NCI-H1930 (cell line): ENCODE data around the gene C10orf90.

ENCODE experiments used
- DNase-seq, 2 experiments: peaks; one replicate each; lab custom pipeline; 2025; lab: John Stamatoyannopoulos, UW

The C10orf90 gene

DNA sequence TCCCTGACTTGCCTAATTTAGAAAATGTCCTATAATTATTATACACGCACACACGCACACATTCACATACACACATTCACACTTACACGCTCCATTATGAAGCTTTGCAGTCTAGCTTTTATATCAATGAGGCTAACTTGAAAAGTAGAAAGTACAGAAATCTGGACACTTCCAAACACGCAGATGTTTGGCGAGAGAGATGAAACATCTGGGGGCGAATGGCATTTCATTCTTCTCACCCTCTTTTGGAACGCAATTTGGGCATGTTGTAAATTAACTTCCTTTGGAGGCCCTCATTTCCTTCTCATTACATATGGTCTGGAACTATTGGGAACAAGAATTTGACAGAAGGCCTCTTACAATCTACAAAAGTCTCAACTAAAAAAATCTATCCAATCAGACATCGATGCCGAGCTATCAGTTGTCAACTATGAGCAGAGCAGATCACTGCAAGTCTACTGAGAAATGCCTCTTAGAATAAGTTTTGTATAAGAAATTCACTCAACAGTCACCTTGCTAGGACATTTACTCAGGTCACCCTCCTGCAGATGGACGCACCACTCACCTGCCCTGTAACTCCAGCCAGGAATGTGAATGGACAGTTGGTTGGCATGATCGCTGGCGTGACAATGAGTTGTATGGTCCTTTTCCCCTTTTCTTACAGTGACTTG is 167.0 kb downstream of the C10orf90 start:
- no peak for DNase-seq

- no peak for DNase-seq
Observed at GRCh38 chr10:126502441-126502840, 168.1 kb downstream of the C10orf90 start.

DNA sequence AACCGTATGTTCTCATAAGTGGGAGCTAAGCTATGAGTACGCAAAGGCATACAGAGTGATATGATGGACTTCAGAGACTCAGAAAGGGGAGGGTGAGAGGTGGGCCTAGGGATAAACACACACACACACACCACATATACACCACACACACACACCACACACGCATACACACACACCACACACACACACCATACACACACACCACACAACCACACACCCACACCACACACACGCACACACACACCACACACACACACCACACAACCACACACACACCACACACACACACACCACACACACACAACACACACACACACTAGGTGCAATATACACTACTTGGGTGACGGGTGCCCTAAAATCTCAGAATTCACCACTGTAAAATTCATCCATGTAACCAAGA is 168.7 kb downstream of the C10orf90 start:
- no peak for DNase-seq

- DNase-seq: no peak
Observed at GRCh38 chr10:126500866-126501265, 169.6 kb downstream of the C10orf90 start.

- DNase-seq: no peak
Observed at GRCh38 chr10:126500185-126500584, 170.3 kb downstream of the C10orf90 start.

DNA sequence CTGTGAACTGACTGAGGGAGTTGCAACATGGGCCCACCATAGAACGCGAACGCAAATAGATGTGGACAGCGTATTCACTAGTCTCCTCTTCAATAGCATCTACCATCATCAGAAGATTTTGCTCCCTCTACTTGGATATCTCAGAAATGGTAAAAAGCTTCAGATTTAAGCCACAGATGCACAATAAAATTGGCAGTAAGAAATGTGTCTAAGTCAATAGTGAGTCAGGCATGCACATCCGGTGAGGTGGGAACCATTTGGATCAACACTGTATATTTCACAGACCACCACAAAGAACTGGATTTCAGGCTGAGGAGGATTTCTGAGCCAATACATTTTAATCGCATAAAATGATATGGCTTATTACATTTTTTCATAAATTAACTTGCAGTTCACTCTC is 170.7 kb downstream of the C10orf90 start:
- DNase-seq: no peak

GRCh38 chr10:126497672-126498071 is 172.8 kb downstream of the C10orf90 start:
- no peak for DNase-seq

GRCh38 chr10:126496771-126497545 is 173.5 kb downstream of the C10orf90 start:
- DNase-seq: no peak

DNA sequence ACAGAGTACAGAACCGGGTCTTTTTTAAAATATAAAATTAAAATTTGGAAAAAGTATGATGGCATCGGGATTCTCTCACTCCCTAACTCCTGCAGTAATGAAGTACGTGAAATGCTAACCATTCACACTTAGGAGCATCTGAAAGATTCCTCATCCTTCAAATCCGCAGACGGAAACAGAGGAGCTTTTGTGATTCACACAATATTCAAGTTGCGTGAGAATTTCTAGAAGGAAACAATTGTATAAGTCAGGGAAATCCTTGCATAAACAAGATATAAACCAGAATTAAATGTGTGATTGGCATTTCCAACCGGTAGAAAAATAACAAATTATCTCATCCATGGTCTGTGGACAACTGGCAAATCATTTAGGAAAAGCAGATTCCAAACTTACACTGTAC is 179.0 kb downstream of the C10orf90 start:
- no peak for DNase-seq

- no peak for DNase-seq
Observed at GRCh38 chr10:126481181-126481580, 189.3 kb downstream of the C10orf90 start.

GRCh38 chr10:126480648-126481047 is 189.8 kb downstream of the C10orf90 start:
- no peak for DNase-seq

- DNase-seq: no peak
Observed at GRCh38 chr10:126479280-126479895, 191.1 kb downstream of the C10orf90 start.

- DNase-seq: no peak
Observed at GRCh38 chr10:126478546-126478945, 191.9 kb downstream of the C10orf90 start.

GRCh38 chr10:126476246-126476645 is 194.2 kb downstream of the C10orf90 start:
- no peak for DNase-seq

DNA sequence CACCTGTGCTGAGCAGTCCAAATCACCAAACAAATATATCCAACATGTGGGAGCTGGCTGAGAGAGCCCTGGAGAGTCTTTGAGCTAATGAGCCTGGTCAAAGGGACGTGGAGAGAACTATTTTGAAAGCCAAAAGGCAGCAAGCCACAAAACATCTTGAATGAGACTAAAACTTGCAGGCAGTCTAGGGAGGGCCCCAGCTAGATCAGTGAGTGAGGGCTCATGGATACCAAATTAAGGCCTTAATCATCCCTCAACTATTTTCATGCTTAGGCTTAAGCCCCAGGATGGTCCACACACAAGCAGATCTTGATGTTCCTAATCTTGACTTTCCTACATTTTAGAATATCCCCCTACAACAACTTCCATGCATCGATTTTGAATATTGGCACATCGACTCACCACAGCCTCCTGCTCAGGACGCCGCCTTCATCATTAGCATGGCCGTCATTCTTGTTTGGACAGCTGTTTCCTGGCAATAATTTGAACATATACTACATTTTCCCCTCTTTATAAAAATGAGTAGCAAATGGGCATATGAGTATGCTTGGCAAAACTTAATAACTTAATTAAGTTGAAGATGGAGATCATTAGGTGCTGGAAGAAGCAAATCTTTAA is 195.3 kb downstream of the C10orf90 start:
- DNase-seq: no peak

- DNase-seq: no peak
Observed at GRCh38 chr10:126474031-126474430, 196.5 kb downstream of the C10orf90 start.

GRCh38 chr10:126470991-126471390 is 199.5 kb downstream of the C10orf90 start:
- DNase-seq: no peak

- DNase-seq: no peak
Observed at GRCh38 chr10:126469692-126470091, 200.8 kb downstream of the C10orf90 start.

DNA sequence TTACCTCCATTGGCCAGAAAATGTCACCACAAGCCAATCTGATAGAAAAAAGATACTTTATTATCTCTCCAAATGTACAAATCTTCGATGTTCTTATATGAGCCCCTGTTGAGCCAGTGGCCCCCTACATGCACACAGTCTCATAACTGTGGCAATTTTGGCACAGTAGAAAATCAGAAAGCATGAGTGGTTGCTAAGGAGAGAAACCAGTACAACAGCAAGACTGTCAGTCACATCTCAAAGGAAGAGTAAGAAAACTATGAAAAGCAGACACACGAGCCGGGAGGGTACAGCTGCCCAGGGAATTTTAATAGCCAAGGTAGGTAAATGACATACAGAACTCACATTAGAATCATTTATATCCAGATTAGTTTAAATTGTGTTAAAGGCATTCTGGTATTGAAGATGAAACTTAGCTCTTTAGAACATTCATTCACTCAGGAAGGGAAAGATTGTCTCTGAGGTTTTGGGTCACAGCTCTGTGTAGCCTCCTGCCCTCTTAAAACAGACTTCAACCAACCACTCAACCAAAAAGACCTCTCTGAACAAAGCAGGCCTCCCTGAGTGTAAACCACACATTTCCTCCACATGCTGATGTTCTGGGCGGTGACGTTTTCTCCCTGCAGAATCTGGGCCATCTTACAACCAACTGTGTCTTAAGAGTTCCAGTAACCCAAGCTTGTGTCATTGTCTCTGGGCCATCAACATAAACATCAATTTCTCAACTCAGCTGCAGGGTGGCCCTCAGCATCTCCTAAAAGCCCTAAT is 201.4 kb downstream of the C10orf90 start:
- DNase-seq: no peak

DNA sequence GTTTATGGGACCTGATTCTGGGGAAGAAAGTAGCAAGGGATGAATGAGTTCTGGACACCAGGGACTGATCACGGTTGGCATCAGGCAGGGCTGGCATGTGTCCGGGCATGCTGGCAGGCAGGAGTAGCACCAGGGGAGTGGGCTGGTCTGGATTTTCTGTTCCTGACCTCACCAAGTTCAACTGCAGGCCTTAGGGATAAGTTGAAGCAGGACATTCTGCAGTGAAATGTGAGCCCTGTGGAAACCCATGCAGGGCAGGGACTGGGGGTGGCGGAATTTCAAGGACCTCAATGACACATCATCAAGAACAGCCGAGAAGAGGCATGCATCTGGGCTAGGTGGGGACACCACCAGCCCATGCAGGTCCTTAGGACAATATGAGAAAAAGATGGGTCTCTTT is 202.0 kb downstream of the C10orf90 start:
- no peak for DNase-seq

GRCh38 chr10:126465771-126466170 is 204.7 kb downstream of the C10orf90 start:
- no peak for DNase-seq

GRCh38 chr10:126463286-126463685 is 207.2 kb downstream of the C10orf90 start:
- DNase-seq: no peak
